Body of pancreas (tissue), 4 donors: ENCODE measurements around the gene DDAH2.

Experiments
- CTCF ChIP-seq, 7 experiments: fragments of 450-650 bp in 4 of 7; fragments of 200-600 bp in 3 of 7; sonication (generic) in 3 of 7; IDR thresholded peaks; one replicate each; pipeline ENCODE4 v1.5.1; 2016 to 2019; ENCODE audit warnings: antibody characterized with exemption in 7 of 7
- POLR2A ChIP-seq, 3 donors: fragments of 450-650 bp; IDR thresholded peaks; one replicate each; pipeline ENCODE4 v1.6.1; 2016; ENCODE audit warnings: antibody characterized with exemption in 3 of 3, mild to moderate bottlenecking in 2 of 3

GRCh38 chr6:31733734-31734133 is 4.6 kb upstream of the DDAH2 start:
- TF ChIP-seq POLR2A (IDR thresholded peaks at IDR 0.05) = no peak
- TF ChIP-seq CTCF (IDR thresholded peaks at IDR 0.05) = no peak
